ENCODE data around the gene NFYB.
"Not testable (repeated sequence)": the region's sequence is repeated elsewhere in the genome, so short reads cannot be mapped to it uniquely, and the experiment has no call there.

The NFYB gene

DNA sequence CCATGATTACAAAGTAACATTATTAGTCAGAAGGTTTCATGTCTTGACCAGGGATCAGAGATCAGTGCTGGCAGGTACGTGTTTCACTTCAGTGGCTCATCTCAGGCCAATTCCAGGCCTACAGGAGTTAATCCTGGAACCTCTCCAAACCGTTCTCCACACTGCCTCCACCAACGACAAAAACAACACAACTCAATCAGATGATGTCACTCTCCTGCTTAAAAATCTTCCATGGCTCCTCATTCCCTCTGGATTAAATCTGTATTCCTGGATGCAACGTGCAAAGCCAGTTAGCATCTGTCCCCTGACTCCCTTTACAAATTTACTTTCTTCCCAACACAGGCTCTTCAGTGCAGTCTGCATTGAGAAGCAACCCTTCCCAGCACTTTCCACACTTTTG lies 43.3 kb upstream of the NFYB start:
- H3K36me3 ChIP-seq: no peaks in the 10 kb centered on the region
- no peak overlapping the region for H3K4me3 ChIP-seq (ENCODE audit: low read depth, low read length)
- H3K9me3 ChIP-seq (ENCODE audit: severe bottlenecking): peaks cover 5% of the 10 kb centered on the region
- no peaks in the 10 kb centered on the region for H3K27me3 ChIP-seq (ENCODE audit: insufficient read depth, low read depth, severe bottlenecking)
- no peak overlapping the region for H3K27ac ChIP-seq
- no peak for DNase-seq
- TF ChIP-seq CTCF (IDR thresholded peaks at IDR 0.05; ENCODE audit: low read depth, low read length): no peak

DNA sequence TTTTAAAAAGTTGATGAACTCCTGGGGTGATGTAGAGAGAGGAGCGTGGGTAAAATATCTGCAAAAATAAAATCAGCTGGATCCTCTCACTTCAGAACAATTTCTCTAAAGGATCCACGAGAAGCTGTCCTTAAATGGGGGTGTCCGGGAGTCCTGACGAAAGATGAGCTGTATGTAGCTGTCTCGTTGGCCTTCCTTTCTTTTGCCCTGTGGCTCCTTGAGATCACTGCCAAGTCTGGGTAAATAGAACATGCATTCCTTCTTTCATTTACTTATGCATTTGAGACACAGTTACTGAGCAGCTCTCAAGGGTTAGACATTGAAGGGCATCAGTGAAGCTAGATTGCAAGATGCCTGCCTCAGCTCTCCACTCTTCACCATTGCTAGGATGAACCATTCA lies 42.4 kb upstream of the NFYB start:
- Histone ChIP-seq H3K36me3 (no peaks in the 10 kb centered on the region), H3K4me3 (ENCODE audit: low read depth, low read length) (no peak overlapping the region), H3K27ac (no peak overlapping the region), H3K27me3 (ENCODE audit: insufficient read depth, low read depth, severe bottlenecking) (no peaks in the 10 kb centered on the region), H3K9me3 (ENCODE audit: severe bottlenecking) (peaks cover 5% of the 10 kb centered on the region)
- DNase-seq: no peak
- no peak for TF ChIP-seq CTCF (IDR thresholded peaks at IDR 0.05; ENCODE audit: low read depth, low read length)

DNA sequence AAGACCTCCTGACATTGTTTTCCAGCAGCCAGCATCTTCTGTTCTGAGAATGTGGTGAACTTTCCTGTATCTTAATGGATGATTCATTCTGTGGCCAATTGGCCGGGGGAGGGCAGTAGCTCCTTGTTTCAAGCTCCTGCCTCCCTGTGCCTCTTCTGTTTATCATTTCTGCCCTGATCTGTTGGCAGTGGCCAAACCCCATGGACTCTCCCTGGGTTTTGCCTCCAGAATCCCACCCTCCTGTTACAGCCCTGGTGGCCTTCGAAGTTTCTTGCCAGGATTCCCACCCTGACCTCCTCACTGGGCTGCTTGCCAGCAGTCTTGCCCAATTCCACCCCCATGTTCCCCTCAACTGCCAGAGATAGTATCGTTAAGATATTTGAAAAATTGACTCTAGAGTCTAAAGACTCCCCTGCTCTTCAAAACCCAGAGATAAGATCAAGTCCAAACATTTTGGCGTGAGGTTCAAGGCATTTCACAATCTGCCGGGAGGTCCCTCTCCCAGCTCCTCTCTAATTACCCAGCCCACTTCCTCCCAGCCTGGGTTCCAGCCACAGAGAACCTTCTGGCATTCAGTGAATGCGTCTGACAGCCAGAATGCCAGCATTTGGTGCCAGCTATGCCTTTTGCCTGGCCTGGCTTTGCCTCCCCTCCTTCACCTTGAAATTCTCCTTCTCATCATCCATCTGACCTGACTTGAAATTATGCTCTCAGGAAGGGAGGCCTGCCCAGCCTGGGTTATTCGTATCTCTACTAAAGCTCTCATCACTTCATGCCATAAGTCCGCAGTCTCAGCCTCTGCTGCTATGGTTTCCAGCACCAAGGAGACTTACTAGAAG lies 39.9 kb upstream of the NFYB start:
- Histone ChIP-seq H3K27me3 (ENCODE audit: insufficient read depth, low read depth, severe bottlenecking) (no peaks in the 10 kb centered on the region), H3K27ac (no peak overlapping the region), H3K9me3 (ENCODE audit: severe bottlenecking) (no peaks in the 10 kb centered on the region), H3K36me3 (no peaks in the 10 kb centered on the region), H3K4me3 (ENCODE audit: low read depth, low read length) (no peak overlapping the region)
- no peak for TF ChIP-seq CTCF (IDR thresholded peaks at IDR 0.05; ENCODE audit: low read depth, low read length)
- no peak for DNase-seq

- H3K9me3 ChIP-seq (ENCODE audit: severe bottlenecking): no peaks in the 10 kb centered on the region
- H3K4me3 ChIP-seq (ENCODE audit: low read depth, low read length): no peak overlapping the region
- TF ChIP-seq CTCF (IDR thresholded peaks at IDR 0.05; ENCODE audit: low read depth, low read length): no peak
- H3K27ac ChIP-seq: no peak overlapping the region
- no peak for DNase-seq
- no peaks in the 10 kb centered on the region for H3K36me3 ChIP-seq
- H3K27me3 ChIP-seq (ENCODE audit: insufficient read depth, low read depth, severe bottlenecking): no peaks in the 10 kb centered on the region
These were observed 39.3 kb upstream of the NFYB start for GRCh38 chr12:104177336-104177662.

- TF ChIP-seq CTCF (IDR thresholded peaks at IDR 0.05; ENCODE audit: low read depth, low read length): no peak
- H3K27me3 ChIP-seq (ENCODE audit: insufficient read depth, low read depth, severe bottlenecking): no peaks in the 10 kb centered on the region
- H3K27ac ChIP-seq: no peak overlapping the region
- no peaks in the 10 kb centered on the region for H3K9me3 ChIP-seq (ENCODE audit: severe bottlenecking)
- no peak for DNase-seq
- H3K36me3 ChIP-seq: no peaks in the 10 kb centered on the region
- no peak overlapping the region for H3K4me3 ChIP-seq (ENCODE audit: low read depth, low read length)
These were observed 37.8 kb upstream of the NFYB start for GRCh38 chr12:104175726-104176247.

DNA sequence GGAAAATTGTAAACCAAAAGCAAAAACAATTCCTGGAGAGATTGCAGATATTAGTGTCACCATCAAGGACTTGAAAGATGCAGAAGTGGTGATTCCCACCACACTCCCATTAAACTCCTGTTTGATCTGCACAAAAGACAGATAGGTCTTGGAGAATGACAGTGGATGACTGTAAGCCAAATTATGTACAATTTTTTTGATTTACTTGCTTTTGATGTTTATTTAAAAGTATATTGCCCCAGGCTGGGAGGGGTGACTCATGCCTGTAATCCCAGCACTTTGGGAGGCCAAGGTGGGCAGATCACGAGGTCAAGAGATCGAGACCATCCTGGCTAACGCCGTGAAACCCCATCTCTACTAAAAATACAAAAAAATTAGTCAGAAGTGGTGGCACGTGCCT lies 35.8 kb upstream of the NFYB start:
- not testable (repeated sequence) for H3K9me3 ChIP-seq (ENCODE audit: severe bottlenecking); H3K4me3 ChIP-seq (ENCODE audit: low read depth, low read length); H3K27ac ChIP-seq; DNase-seq; H3K36me3 ChIP-seq; H3K27me3 ChIP-seq (ENCODE audit: insufficient read depth, low read depth, severe bottlenecking)

Data from WERI-Rb-1 (cell line).